ENCODE results near the gene FMNL2. TPM values are rescaled to one million over a fixed set of nuclear protein-coding genes. Genes with fewer than 3 reads are reported as not detected.

The FMNL2 gene
- total RNA-seq, 1 experiment from 2014 or later: 38.2 TPM

DNA sequence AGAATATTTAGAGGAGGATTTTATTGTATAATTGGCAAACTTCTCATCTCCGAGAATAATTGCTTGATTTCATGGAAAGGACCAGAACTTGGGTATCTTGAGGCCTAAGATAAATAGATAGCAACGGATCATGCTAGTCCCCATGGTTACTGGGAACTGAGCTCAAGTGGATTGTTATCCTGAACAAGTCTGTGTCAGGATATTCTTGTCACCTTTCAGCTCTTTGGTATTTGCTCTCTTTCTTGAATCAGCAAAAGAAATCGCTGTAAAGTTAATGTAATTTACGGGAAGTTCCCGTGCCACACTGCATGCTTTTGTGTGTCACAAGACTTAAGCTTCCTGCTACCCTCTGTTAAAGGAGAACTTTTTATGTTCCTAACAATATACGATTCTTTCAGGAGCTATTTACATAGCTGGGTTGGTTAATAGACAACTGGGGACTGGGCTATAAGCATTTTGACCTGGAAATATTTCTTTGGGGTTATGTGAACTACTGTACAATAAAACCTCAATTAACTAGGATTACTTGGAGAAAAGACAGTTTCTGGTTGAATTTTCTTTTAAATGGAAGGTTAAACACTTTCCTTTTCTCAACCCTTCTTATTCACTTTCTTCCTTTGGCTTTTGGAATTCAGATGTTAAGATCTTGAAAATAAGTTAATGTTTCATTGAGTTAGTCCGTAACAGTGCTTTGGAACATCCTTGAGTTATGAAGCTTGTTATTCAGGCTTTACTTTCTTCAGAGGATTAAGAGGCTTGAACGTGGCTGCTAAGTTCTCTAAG lies 151.2 kb downstream of the FMNL2 start:
- Mint-ChIP-seq H3K9me3 (ENCODE audit: unreplicated experiment) (no peaks in the 10 kb centered on the region), H3K4me3 (ENCODE audit: unreplicated experiment) (peak overlapping the region; percentile 7), H3K27me3 (ENCODE audit: insufficient read depth, unreplicated experiment) (no peaks in the 10 kb centered on the region), H3K27ac (ENCODE audit: unreplicated experiment) (peak overlapping the region; percentile 38), H3K36me3 (ENCODE audit: insufficient read depth, unreplicated experiment) (peaks cover 6% of the 10 kb centered on the region), H3K4me1 (ENCODE audit: low read depth, unreplicated experiment) (peaks cover 51% of the 10 kb centered on the region)
- intact Hi-C loops (cut with micrococcal nuclease; ENCODE audit: unreplicated experiment): loop anchor here (1.0 to 10.0 kb wide), 3 partner anchors 14 to 311 kb away; partner anchors contain the start of genes FMNL2 and STAM2
- no peaks in the 10 kb centered on the region for H3K27me3 ChIP-seq (replicated peaks; ENCODE audit: control insufficient read depth, insufficient read depth, low read length)
- peak; percentile 43 to 61 for DNase-seq
- no peaks in the 10 kb centered on the region for H3K36me3 ChIP-seq (ENCODE audit: control insufficient read depth, insufficient read depth, low read length)
- no peaks in the 10 kb centered on the region for H3K9me3 ChIP-seq
- CTCF ChIA-PET: interaction anchor here (0.5 kb wide), 1 partner anchor 150 kb away, joined by 3 read pairs; no protein-coding TSS in a partner anchor
- H3K4me1 ChIP-seq: peaks cover 60% of the 10 kb centered on the region
- POLR2A ChIA-PET: interaction anchor here (0.6 to 0.9 kb wide), 2 partner anchors 151 to 310 kb away, joined by 3 read pairs; partner anchors contain the start of gene FMNL2
- no peak overlapping the region for H3K4me3 ChIP-seq (ENCODE audit: low read depth, low read length)
- BruUV-seq (replicated peaks): no TSS peak
- TF ChIP-seq, protein P1, sequence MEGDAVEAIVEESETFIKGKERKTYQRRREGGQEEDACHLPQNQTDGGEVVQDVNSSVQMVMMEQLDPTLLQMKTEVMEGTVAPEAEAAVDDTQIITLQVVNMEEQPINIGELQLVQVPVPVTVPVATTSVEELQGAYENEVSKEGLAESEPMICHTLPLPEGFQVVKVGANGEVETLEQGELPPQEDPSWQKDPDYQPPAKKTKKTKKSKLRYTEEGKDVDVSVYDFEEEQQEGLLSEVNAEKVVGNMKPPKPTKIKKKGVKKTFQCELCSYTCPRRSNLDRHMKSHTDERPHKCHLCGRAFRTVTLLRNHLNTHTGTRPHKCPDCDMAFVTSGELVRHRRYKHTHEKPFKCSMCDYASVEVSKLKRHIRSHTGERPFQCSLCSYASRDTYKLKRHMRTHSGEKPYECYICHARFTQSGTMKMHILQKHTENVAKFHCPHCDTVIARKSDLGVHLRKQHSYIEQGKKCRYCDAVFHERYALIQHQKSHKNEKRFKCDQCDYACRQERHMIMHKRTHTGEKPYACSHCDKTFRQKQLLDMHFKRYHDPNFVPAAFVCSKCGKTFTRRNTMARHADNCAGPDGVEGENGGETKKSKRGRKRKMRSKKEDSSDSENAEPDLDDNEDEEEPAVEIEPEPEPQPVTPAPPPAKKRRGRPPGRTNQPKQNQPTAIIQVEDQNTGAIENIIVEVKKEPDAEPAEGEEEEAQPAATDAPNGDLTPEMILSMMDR (IDR thresholded peaks at IDR 0.05; ENCODE audit: insufficient read depth in 1 of 2, low read depth in 1 of 2, low read length in 1 of 2, severe bottlenecking in 1 of 2, unreplicated experiment in 1 of 2): no peak

- Mint-ChIP-seq H3K4me1 (ENCODE audit: low read depth, unreplicated experiment) (peaks cover 48% of the 10 kb centered on the region), H3K4me3 (ENCODE audit: unreplicated experiment) (peak overlapping the region; percentile 7), H3K27ac (ENCODE audit: unreplicated experiment) (peak overlapping the region; percentile 38), H3K36me3 (ENCODE audit: insufficient read depth, unreplicated experiment) (peaks cover 11% of the 10 kb centered on the region), H3K27me3 (ENCODE audit: insufficient read depth, unreplicated experiment) (no peaks in the 10 kb centered on the region), H3K9me3 (ENCODE audit: unreplicated experiment) (no peaks in the 10 kb centered on the region)
- H3K4me1 ChIP-seq: peaks cover 54% of the 10 kb centered on the region
- POLR2A ChIA-PET: interaction anchor here (0.9 kb wide), 1 partner anchor 152 kb away, joined by 3 read pairs; the partner anchor contains the start of gene FMNL2
- H3K4me3 ChIP-seq (ENCODE audit: low read depth, low read length): no peak overlapping the region
- no peaks in the 10 kb centered on the region for H3K36me3 ChIP-seq (ENCODE audit: control insufficient read depth, insufficient read depth, low read length)
- no peaks in the 10 kb centered on the region for H3K9me3 ChIP-seq
- no TSS peak for BruUV-seq (replicated peaks)
- intact Hi-C loops (cut with micrococcal nuclease; ENCODE audit: unreplicated experiment): loop anchor here (1.0 to 10.0 kb wide), 3 partner anchors 15 to 312 kb away; partner anchors contain the start of genes FMNL2 and STAM2
- no peak for DNase-seq
- CTCF ChIA-PET: interaction anchor here (0.5 kb wide), 1 partner anchor 151 kb away, joined by 3 read pairs; no protein-coding TSS in a partner anchor
- H3K27me3 ChIP-seq (replicated peaks; ENCODE audit: control insufficient read depth, insufficient read depth, low read length): no peaks in the 10 kb centered on the region
- TF ChIP-seq, protein P1 (IDR thresholded peaks at IDR 0.05; ENCODE audit: insufficient read depth in 1 of 2, low read depth in 1 of 2, low read length in 1 of 2, severe bottlenecking in 1 of 2, unreplicated experiment in 1 of 2): no peak
Observed at GRCh38 chr2:152486737-152487400, 151.9 kb downstream of the FMNL2 start.

GRCh38 chr2:152488075-152488474 lies 153.1 kb downstream of the FMNL2 start:
- TF ChIP-seq, protein P1 (IDR thresholded peaks at IDR 0.05; ENCODE audit: insufficient read depth in 1 of 2, low read depth in 1 of 2, low read length in 1 of 2, severe bottlenecking in 1 of 2, unreplicated experiment in 1 of 2): no peak
- Histone ChIP-seq H3K36me3 (ENCODE audit: control insufficient read depth, insufficient read depth, low read length) (no peaks in the 10 kb centered on the region), H3K27me3 (replicated peaks; ENCODE audit: control insufficient read depth, insufficient read depth, low read length) (no peaks in the 10 kb centered on the region), H3K4me3 (ENCODE audit: low read depth, low read length) (no peak overlapping the region), H3K4me1 (peaks cover 42% of the 10 kb centered on the region), H3K9me3 (no peaks in the 10 kb centered on the region)
- Mint-ChIP-seq H3K4me3 (ENCODE audit: unreplicated experiment) (no peak overlapping the region), H3K27ac (ENCODE audit: unreplicated experiment) (no peak overlapping the region), H3K4me1 (ENCODE audit: low read depth, unreplicated experiment) (peaks cover 48% of the 10 kb centered on the region), H3K9me3 (ENCODE audit: unreplicated experiment) (no peaks in the 10 kb centered on the region), H3K36me3 (ENCODE audit: insufficient read depth, unreplicated experiment) (peaks cover 11% of the 10 kb centered on the region), H3K27me3 (ENCODE audit: insufficient read depth, unreplicated experiment) (no peaks in the 10 kb centered on the region)
- no TSS peak for BruUV-seq (replicated peaks)
- intact Hi-C loops (cut with micrococcal nuclease; ENCODE audit: unreplicated experiment): loop anchor here (5.0 to 10.0 kb wide), 2 partner anchors 151 to 313 kb away; partner anchors contain the start of genes FMNL2 and STAM2
- ChIA-PET CTCF (no interaction called here), POLR2A (no interaction called here)
- DNase-seq: no peak
